GM12878 (cell line): Measurements from ENCODE around the gene SIX5.

ENCODE experiments used
- FOXM1 ChIP-seq: IDR thresholded peaks from 2 replicates; pipeline ENCODE4 v1.6.1; 2012; ENCODE audit warnings: low read depth, mild to moderate bottlenecking, inconsistent platforms, low read length, moderate library complexity
- RAD51 ChIP-seq: fragments of 450-650 bp; IDR thresholded peaks from 2 replicates; pipeline ENCODE4 v1.6.1; 2016; ENCODE audit warnings: moderate library complexity, mild to moderate bottlenecking, inconsistent platforms
- TARDBP ChIP-seq: IDR thresholded peaks from 2 replicates; pipeline ENCODE4 v1.6.1; 2016; ENCODE audit warnings: borderline replicate concordance
- TF ChIP-seq, protein P1 (sequence below), 3 experiments: IDR thresholded peaks in 2 of 3; conservative IDR thresholded peaks in 1 of 3; 2 replicates each; pipeline ENCODE4 v1.5.1; 2011; ENCODE audit warnings: low read depth in 3 of 3, low read length in 3 of 3, mild to moderate bottlenecking in 3 of 3, control low read depth in 2 of 3, moderate library complexity in 2 of 3, inconsistent platforms in 1 of 3, mixed read lengths in 1 of 3; ENCODE audit not compliant: control insufficient read depth in 2 of 3, insufficient read depth in 1 of 3; ENCODE audit errors: extremely low read depth in 1 of 3

DNA sequence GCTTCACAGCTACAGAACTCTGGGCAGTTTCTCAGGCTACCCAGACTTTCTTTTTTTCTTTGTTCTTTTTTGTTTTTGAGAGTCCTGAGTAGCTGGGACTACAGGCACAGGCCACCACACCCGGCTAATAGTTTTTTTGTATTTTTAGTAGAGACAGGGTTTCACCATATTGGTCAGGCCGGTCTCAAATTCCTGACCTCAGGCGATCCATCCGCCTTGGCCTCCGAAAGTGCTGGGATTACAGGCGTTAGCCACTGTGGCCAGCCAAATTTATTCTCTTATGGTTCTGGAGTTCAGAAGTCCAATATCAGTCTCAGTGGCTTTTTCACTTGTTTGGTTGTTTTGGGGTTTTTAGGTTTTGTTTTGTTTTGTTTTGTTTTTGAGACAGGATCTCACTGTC is 23.4 kb downstream of the SIX5 start:
- no peak for TF ChIP-seq TARDBP
- TF ChIP-seq, protein P1, sequence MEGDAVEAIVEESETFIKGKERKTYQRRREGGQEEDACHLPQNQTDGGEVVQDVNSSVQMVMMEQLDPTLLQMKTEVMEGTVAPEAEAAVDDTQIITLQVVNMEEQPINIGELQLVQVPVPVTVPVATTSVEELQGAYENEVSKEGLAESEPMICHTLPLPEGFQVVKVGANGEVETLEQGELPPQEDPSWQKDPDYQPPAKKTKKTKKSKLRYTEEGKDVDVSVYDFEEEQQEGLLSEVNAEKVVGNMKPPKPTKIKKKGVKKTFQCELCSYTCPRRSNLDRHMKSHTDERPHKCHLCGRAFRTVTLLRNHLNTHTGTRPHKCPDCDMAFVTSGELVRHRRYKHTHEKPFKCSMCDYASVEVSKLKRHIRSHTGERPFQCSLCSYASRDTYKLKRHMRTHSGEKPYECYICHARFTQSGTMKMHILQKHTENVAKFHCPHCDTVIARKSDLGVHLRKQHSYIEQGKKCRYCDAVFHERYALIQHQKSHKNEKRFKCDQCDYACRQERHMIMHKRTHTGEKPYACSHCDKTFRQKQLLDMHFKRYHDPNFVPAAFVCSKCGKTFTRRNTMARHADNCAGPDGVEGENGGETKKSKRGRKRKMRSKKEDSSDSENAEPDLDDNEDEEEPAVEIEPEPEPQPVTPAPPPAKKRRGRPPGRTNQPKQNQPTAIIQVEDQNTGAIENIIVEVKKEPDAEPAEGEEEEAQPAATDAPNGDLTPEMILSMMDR (IDR thresholded peaks at IDR 0.05 in 2 of 3, conservative IDR thresholded peaks at IDR 0.05 in 1 of 3; ENCODE audit: control insufficient read depth in 2 of 3, extremely low read depth in 1 of 3, insufficient read depth in 1 of 3, low read depth in 3 of 3, low read length in 3 of 3): no peak
- TF ChIP-seq RAD51: no peak
- no peak for TF ChIP-seq FOXM1
